Osteoblast (primary cell): ENCODE results near the gene PVR. TPM values are rescaled to one million over a fixed set of nuclear protein-coding genes. Genes with fewer than 3 reads are reported as not detected.

Experiments used
- DNase-seq: peaks from one replicate; pipeline ENCODE4 v3.0.0; 2011; ENCODE audit warnings: low spot score, mixed read lengths; ENCODE audit not compliant: insufficient read length; ENCODE audit errors: missing footprints
- H2AFZ ChIP-seq: 2 replicates; pipeline ENCODE4 v1.6.0; 2011; ENCODE audit warnings: mild to moderate bottlenecking, low read length
- H3K27ac ChIP-seq: 2 replicates; pipeline ENCODE4 v1.5.1; 2011; ENCODE audit warnings: mild to moderate bottlenecking, low read depth, low read length, moderate library complexity
- H3K27me3 ChIP-seq: 2 replicates; pipeline ENCODE4 v1.6.0; 2012; ENCODE audit warnings: mild to moderate bottlenecking, control low read depth, inconsistent platforms, low read length, moderate library complexity; ENCODE audit not compliant: insufficient read depth
- H3K36me3 ChIP-seq: 2 replicates; pipeline ENCODE4 v1.5.1; 2011; ENCODE audit warnings: mild to moderate bottlenecking, low read length, control low read depth, moderate library complexity; ENCODE audit not compliant: insufficient read depth
- H3K4me1 ChIP-seq: 2 replicates; pipeline ENCODE4 v1.5.1; 2011; ENCODE audit warnings: mild to moderate bottlenecking, low read length, control low read depth, moderate library complexity; ENCODE audit not compliant: insufficient read depth
- H3K4me2 ChIP-seq: 2 replicates; pipeline ENCODE4 v1.6.0; 2011; ENCODE audit warnings: mild to moderate bottlenecking, low read length; ENCODE audit not compliant: insufficient read depth
- H3K4me3 ChIP-seq: fragments of 200-600 bp; sonication (generic); 3 replicates; pipeline ENCODE4 v1.5.1; 2012; ENCODE audit warnings: mild to moderate bottlenecking, low read length, inconsistent platforms; ENCODE audit not compliant: insufficient read depth
- H3K79me2 ChIP-seq: 2 replicates; pipeline ENCODE4 v1.6.0; 2012; ENCODE audit warnings: mild to moderate bottlenecking, low read length, control low read depth, inconsistent platforms; ENCODE audit not compliant: insufficient read depth
- H3K9me3 ChIP-seq: 2 replicates; pipeline ENCODE4 v1.5.1; 2011; ENCODE audit warnings: low read depth, low read length, control low read depth
- H4K20me1 ChIP-seq: 2 replicates; pipeline ENCODE4 v1.6.0; 2012; ENCODE audit warnings: mild to moderate bottlenecking, low read length, control low read depth; ENCODE audit not compliant: insufficient read depth
- total RNA-seq: library from RNA; depleted of rRNA; stranded (reverse); fragments of >200 nt; gene quantifications from 2 replicates; pipeline ENCODE4 v1.2.3, GENCODE V29; 2012
- TF ChIP-seq, protein P1 (sequence below): IDR thresholded peaks from 2 replicates; pipeline ENCODE4 v1.5.1; 2011; ENCODE audit warnings: mild to moderate bottlenecking, low read depth, low read length, moderate library complexity; ENCODE audit errors: extremely low read depth

PVR gene, protein sequence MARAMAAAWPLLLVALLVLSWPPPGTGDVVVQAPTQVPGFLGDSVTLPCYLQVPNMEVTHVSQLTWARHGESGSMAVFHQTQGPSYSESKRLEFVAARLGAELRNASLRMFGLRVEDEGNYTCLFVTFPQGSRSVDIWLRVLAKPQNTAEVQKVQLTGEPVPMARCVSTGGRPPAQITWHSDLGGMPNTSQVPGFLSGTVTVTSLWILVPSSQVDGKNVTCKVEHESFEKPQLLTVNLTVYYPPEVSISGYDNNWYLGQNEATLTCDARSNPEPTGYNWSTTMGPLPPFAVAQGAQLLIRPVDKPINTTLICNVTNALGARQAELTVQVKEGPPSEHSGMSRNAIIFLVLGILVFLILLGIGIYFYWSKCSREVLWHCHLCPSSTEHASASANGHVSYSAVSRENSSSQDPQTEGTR
- total RNA-seq, result 50.1 and 53.6 TPM in 2 replicates

- no peaks in the 10 kb centered on the region for H3K27me3 ChIP-seq
- DNase-seq, result peak; percentile 99
- TF ChIP-seq, protein P1, sequence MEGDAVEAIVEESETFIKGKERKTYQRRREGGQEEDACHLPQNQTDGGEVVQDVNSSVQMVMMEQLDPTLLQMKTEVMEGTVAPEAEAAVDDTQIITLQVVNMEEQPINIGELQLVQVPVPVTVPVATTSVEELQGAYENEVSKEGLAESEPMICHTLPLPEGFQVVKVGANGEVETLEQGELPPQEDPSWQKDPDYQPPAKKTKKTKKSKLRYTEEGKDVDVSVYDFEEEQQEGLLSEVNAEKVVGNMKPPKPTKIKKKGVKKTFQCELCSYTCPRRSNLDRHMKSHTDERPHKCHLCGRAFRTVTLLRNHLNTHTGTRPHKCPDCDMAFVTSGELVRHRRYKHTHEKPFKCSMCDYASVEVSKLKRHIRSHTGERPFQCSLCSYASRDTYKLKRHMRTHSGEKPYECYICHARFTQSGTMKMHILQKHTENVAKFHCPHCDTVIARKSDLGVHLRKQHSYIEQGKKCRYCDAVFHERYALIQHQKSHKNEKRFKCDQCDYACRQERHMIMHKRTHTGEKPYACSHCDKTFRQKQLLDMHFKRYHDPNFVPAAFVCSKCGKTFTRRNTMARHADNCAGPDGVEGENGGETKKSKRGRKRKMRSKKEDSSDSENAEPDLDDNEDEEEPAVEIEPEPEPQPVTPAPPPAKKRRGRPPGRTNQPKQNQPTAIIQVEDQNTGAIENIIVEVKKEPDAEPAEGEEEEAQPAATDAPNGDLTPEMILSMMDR, result no peak
- H3K4me1 ChIP-seq, result peaks cover 27% of the 10 kb centered on the region
- H3K4me2 ChIP-seq, result peak within 1 kb of the TSS; percentile 96
- peak within 1 kb of the TSS; percentile 90 for H3K4me3 ChIP-seq
- H3K27ac ChIP-seq, result peak within 1 kb of the TSS; percentile 86
- H2AFZ ChIP-seq, result peak within 1 kb of the TSS; percentile 99
- no peaks in the 10 kb centered on the region for H3K9me3 ChIP-seq
- H3K36me3 ChIP-seq, result peaks cover 21% of the 10 kb centered on the region
- H4K20me1 ChIP-seq, result peaks cover 26% of the 10 kb centered on the region
- peaks cover 45% of the 10 kb centered on the region for H3K79me2 ChIP-seq
Measured at GRCh38 chr19:44643605-44644401, at the start of gene PVR. Gene PVR (plus strand): TSS chr19:44643910. CDS start chr19:44644097, 187 bp downstream.

GRCh38 chr19:44596428-44597130 lies 47.1 kb upstream of the PVR start:
- H2AFZ ChIP-seq, result no peak overlapping the region
- no peaks in the 10 kb centered on the region for H3K79me2 ChIP-seq
- H3K4me1 ChIP-seq, result no peaks in the 10 kb centered on the region
- no peak overlapping the region for H3K27ac ChIP-seq
- no peaks in the 10 kb centered on the region for H3K27me3 ChIP-seq
- TF ChIP-seq, protein P1, result no peak
- H3K9me3 ChIP-seq, result no peaks in the 10 kb centered on the region
- H3K4me2 ChIP-seq, result no peak overlapping the region
- DNase-seq, result no peak
- H3K36me3 ChIP-seq, result no peaks in the 10 kb centered on the region
- no peak overlapping the region for H3K4me3 ChIP-seq
- H4K20me1 ChIP-seq, result no peaks in the 10 kb centered on the region

DNA sequence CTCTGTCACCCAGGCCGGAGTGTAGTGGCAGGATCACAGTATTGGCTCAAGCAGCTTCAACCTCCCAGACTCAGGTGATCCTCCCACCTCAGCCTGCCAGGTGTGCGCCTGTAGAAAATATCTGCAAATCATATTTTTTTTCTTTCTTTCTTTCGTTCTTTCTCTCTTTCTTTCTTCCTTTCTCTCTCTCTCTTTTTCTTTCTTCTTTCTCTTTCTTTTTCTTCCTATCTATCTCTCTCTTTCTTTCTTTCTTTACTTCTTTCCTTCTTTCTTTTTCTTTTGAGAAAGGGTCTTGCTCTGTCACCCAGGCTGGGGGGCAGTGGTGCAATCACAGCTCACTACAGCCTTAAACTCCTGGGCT lies 46.6 kb upstream of the PVR start:
- TF ChIP-seq, protein P1, result no peak
- Histone ChIP-seq H3K36me3 (no peaks in the 10 kb centered on the region), H2AFZ (no peak overlapping the region), H3K27me3 (no peaks in the 10 kb centered on the region), H4K20me1 (no peaks in the 10 kb centered on the region), H3K79me2 (no peaks in the 10 kb centered on the region), H3K9me3 (no peaks in the 10 kb centered on the region), H3K4me1 (no peaks in the 10 kb centered on the region), H3K4me2 (no peak overlapping the region), H3K4me3 (no peak overlapping the region), H3K27ac (no peak overlapping the region)
- DNase-seq, result no peak
